ENCODE measurements around the gene UPK3BL1. TPM values are rescaled to one million over a fixed set of nuclear protein-coding genes. Genes with fewer than 3 reads are reported as not detected.
A peak's percentile ranks its signal among the peaks of the same experiment; 100 is the strongest.
"Not testable (repeated sequence)": the region's sequence is repeated elsewhere in the genome, so short reads cannot be mapped to it uniquely, and the experiment has no call there.

Gene UPK3BL1, protein sequence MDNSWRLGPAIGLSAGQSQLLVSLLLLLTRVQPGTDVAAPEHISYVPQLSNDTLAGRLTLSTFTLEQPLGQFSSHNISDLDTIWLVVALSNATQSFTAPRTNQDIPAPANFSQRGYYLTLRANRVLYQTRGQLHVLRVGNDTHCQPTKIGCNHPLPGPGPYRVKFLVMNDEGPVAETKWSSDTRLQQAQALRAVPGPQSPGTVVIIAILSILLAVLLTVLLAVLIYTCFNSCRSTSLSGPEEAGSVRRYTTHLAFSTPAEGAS
- 16.5 and 20.6 TPM in 2 replicates for polyA plus RNA-seq (2012; rRNA removed)
- 2.1 and 6.9 TPM in 2 replicates for polyA plus RNA-seq (2012; cell fraction: cytosol; rRNA removed)
- 146 and 159 TPM in 2 replicates for polyA plus RNA-seq (2012; cell fraction: nucleus; rRNA removed)

DNA sequence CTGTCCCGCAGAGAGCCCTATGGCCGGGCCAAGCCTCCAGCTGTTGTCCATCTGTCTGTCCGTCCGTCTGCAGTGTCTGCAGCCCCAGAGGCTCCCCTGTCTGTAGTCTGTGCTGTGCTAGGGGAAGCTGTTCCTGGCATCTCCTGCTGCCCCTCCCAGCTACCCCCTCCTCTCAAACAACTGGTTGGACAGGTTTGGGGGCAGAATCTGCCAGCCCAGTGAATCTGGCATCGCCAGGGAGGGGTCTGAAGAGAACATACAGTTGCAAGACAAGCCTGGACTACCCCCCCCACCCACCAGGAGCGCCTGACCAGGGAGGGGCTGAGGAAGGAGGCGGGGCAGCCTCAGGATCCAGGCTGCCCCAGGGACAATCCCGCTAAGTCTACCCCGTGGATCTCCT lies at the start of gene UPK3BL1:
UPK3BL1 (minus strand) TSS at position 101 of the 400 bp plus-strand sequence; CDS start at position 51, 50 bp downstream.
- H2AFZ ChIP-seq (ENCODE audit: low read depth); H3K27ac ChIP-seq (ENCODE audit: low read depth in 2 of 2, low read length in 1 of 2); POLR2A ChIA-PET; H3K9me3 ChIP-seq; H3K27me3 ChIP-seq (ENCODE audit: insufficient read depth); H3F3A ChIP-seq (replicated peaks; ENCODE audit: insufficient read depth); H3K36me3 ChIP-seq (replicated peaks in 1 of 2; ENCODE audit: control insufficient read depth in 1 of 2, insufficient read depth in 2 of 2, low read length in 1 of 2); CTCF ChIA-PET; H3K4me1 ChIP-seq (ENCODE audit: control insufficient read depth in 1 of 2, insufficient read depth in 2 of 2, low read depth in 1 of 2, low read length in 1 of 2); H3K9me2 ChIP-seq; H3K79me2 ChIP-seq (ENCODE audit: insufficient read depth); DNase-seq; H4K20me1 ChIP-seq (ENCODE audit: insufficient read depth); H3K4me2 ChIP-seq; H3K4me3 ChIP-seq (ENCODE audit: low read depth in 2 of 2, low read length in 1 of 2); H3K9ac ChIP-seq: not testable (repeated sequence)
- WGBS (ENCODE audit: low lambda C conversion rate): no CpG with 5 or more reads among the region's 9 CpGs

DNA sequence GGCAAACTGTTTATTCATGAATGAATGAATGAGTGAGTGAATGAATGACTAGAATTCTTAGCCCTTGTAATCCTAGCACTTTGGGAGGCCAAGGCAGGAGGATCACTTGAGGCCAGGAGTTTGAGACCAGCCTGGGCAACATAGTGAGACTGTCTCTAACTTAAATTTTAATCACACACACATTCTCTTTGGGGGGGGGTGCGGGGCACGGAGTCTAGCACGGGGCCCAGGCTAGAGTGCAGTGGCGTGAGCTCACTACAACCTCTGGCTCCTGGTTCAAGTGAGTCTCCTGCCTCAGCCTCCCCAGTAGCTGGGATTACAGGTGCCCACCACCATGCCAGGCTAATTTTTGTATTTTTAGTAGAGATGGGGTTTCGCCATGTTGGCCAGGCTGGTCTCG lies 48.0 kb upstream of the UPK3BL1 start:
- CTCF ChIA-PET; H3K9me3 ChIP-seq; H3K9me2 ChIP-seq; H3K9ac ChIP-seq; H3K27ac ChIP-seq (ENCODE audit: low read depth in 2 of 2, low read length in 1 of 2); H3K79me2 ChIP-seq (ENCODE audit: insufficient read depth); H2AFZ ChIP-seq (ENCODE audit: low read depth); H3K4me3 ChIP-seq (ENCODE audit: low read depth in 2 of 2, low read length in 1 of 2); POLR2A ChIA-PET; H3F3A ChIP-seq (replicated peaks; ENCODE audit: insufficient read depth); H3K4me2 ChIP-seq; DNase-seq; H4K20me1 ChIP-seq (ENCODE audit: insufficient read depth); H3K36me3 ChIP-seq (replicated peaks in 1 of 2; ENCODE audit: control insufficient read depth in 1 of 2, insufficient read depth in 2 of 2, low read length in 1 of 2); H3K27me3 ChIP-seq (ENCODE audit: insufficient read depth); H3K4me1 ChIP-seq (ENCODE audit: control insufficient read depth in 1 of 2, insufficient read depth in 2 of 2, low read depth in 1 of 2, low read length in 1 of 2): not testable (repeated sequence)
- WGBS (ENCODE audit: low lambda C conversion rate): 93% methylated on average over 4 of the region's 6 CpGs

DNA sequence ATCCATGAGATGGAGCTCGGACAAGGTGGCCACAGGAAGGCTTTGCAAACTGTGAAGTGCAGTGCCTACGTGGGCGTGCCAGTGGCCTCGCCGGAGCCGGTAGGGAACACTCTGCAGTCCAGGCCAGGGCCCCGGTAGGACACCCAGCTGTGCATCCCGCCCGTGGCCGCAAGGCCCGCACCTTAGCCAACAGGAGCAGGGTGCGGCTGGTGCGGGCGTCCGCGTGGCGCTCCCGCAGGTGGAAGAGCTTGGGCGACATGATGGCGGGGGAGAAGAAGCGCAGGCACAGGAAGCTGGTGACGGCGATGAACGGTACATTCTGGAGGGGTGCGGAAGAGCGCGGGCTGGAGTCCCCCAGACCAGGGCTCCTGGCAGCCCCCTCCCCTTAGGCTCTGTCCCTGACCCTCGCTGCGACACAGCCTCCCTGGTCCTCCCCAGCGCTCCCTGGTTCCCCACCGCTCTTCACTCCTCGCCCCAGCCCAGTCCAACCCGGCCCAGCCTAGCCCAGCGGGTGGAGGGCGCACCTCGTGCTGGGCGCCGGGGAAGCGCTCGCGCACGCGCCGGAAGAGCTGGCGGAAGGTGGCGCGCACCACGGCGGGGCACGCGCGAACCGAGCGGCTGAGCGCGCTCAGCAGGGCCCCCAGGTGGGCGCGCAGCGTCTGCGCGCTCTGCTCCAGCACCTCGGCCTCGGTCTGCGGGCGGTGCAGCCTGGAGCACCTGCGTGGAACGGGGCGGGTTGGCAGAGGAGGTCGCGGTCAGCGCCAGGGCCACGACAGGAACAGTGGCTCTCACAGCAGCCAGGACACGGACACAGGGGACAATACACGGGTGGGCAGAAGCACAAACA lies 47.1 kb upstream of the UPK3BL1 start:
- H3K36me3 ChIP-seq (replicated peaks in 1 of 2; ENCODE audit: control insufficient read depth in 1 of 2, insufficient read depth in 2 of 2, low read length in 1 of 2); H3K9me3 ChIP-seq; H3K4me2 ChIP-seq; H3K9ac ChIP-seq; H3K27ac ChIP-seq (ENCODE audit: low read depth in 2 of 2, low read length in 1 of 2); H3K9me2 ChIP-seq; H3K79me2 ChIP-seq (ENCODE audit: insufficient read depth); H2AFZ ChIP-seq (ENCODE audit: low read depth); H3F3A ChIP-seq (replicated peaks; ENCODE audit: insufficient read depth); H4K20me1 ChIP-seq (ENCODE audit: insufficient read depth); H3K4me1 ChIP-seq (ENCODE audit: control insufficient read depth in 1 of 2, insufficient read depth in 2 of 2, low read depth in 1 of 2, low read length in 1 of 2); H3K27me3 ChIP-seq (ENCODE audit: insufficient read depth); CTCF ChIA-PET; DNase-seq; POLR2A ChIA-PET: not testable (repeated sequence)
- peak overlapping the region in 1 of 2 experiments; percentile 17; a peak in 1 of 4 replicates for H3K4me3 ChIP-seq (ENCODE audit: low read depth in 2 of 2, low read length in 1 of 2)
- WGBS (ENCODE audit: low lambda C conversion rate): no CpG with 5 or more reads among the region's 74 CpGs

DNA sequence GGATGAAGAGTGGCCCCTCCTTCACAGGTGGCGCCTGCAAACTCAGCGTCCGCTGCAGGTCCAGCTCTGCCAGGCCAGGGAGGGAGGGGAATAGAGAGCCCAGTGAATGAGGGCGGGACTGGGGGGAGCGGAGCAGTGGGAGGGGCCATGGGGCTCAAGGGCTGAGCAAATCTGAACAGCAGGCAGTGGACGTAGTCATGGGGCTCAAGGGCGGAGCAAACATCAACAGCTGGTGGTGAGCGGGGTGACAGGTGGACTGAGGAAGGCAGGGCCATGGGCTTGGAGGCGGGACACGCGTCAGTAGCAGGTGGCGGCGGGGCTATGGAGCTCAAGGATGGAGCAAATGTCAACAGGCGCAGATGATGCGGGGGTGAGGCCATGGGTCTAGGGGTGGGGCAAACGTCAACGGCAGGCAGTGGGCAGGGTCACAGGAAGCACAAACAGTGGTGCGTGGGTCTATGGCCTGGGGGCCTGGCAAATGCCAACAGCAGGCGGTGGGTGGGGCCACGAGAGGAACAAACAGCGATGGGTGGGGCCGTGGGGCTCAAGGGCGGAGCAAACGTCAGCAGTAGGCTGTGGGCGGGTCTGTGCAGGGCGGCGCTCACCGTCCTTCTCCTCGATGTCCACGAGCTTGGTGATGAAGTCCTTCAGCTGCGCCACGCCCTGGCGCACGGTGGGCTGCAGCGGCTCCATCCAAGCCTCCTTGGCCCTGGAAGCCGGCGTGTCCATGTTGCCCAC lies 45.9 kb upstream of the UPK3BL1 start:
- H3K9ac ChIP-seq; H3K9me3 ChIP-seq; H3K9me2 ChIP-seq; H3K79me2 ChIP-seq (ENCODE audit: insufficient read depth); DNase-seq; H4K20me1 ChIP-seq (ENCODE audit: insufficient read depth); H3K4me1 ChIP-seq (ENCODE audit: control insufficient read depth in 1 of 2, insufficient read depth in 2 of 2, low read depth in 1 of 2, low read length in 1 of 2); POLR2A ChIA-PET; H3K4me2 ChIP-seq; H3K27ac ChIP-seq (ENCODE audit: low read depth in 2 of 2, low read length in 1 of 2); H3K27me3 ChIP-seq (ENCODE audit: insufficient read depth); H2AFZ ChIP-seq (ENCODE audit: low read depth); H3K36me3 ChIP-seq (replicated peaks in 1 of 2; ENCODE audit: control insufficient read depth in 1 of 2, insufficient read depth in 2 of 2, low read length in 1 of 2); H3K4me3 ChIP-seq (ENCODE audit: low read depth in 2 of 2, low read length in 1 of 2); H3F3A ChIP-seq (replicated peaks; ENCODE audit: insufficient read depth); CTCF ChIA-PET: not testable (repeated sequence)
- no CpG with 5 or more reads among the region's 37 CpGs for WGBS (ENCODE audit: low lambda C conversion rate)

DNA sequence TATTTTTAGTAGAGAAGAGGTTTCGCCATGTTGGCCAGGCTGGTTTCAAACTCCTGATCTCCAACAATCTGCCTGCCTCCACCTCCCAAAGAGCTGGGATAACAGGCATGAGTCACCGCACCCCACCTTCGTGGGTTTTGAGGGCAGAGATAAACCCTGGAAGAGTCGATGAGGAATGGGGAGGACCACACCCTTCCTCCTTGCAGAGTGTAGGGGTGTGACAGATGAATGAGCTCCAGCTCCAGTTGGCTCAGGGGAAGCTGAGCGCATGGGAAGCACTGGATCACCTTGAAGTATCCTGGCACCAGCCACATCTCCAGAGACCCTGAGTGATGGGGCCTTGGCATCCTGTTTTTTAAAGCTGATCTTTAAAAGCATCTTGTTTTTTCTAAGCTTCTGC lies 40.0 kb upstream of the UPK3BL1 start:
- H3K36me3 ChIP-seq (replicated peaks in 1 of 2; ENCODE audit: control insufficient read depth in 1 of 2, insufficient read depth in 2 of 2, low read length in 1 of 2); H2AFZ ChIP-seq (ENCODE audit: low read depth); H3K4me3 ChIP-seq (ENCODE audit: low read depth in 2 of 2, low read length in 1 of 2); DNase-seq; H3K27ac ChIP-seq (ENCODE audit: low read depth in 2 of 2, low read length in 1 of 2); H3K79me2 ChIP-seq (ENCODE audit: insufficient read depth); H3F3A ChIP-seq (replicated peaks; ENCODE audit: insufficient read depth); H3K27me3 ChIP-seq (ENCODE audit: insufficient read depth); H3K4me1 ChIP-seq (ENCODE audit: control insufficient read depth in 1 of 2, insufficient read depth in 2 of 2, low read depth in 1 of 2, low read length in 1 of 2); POLR2A ChIA-PET; H4K20me1 ChIP-seq (ENCODE audit: insufficient read depth); H3K4me2 ChIP-seq; H3K9me3 ChIP-seq; H3K9me2 ChIP-seq; H3K9ac ChIP-seq; CTCF ChIA-PET: not testable (repeated sequence)
- WGBS (ENCODE audit: low lambda C conversion rate): no CpG with 5 or more reads among the region's 5 CpGs

DNA sequence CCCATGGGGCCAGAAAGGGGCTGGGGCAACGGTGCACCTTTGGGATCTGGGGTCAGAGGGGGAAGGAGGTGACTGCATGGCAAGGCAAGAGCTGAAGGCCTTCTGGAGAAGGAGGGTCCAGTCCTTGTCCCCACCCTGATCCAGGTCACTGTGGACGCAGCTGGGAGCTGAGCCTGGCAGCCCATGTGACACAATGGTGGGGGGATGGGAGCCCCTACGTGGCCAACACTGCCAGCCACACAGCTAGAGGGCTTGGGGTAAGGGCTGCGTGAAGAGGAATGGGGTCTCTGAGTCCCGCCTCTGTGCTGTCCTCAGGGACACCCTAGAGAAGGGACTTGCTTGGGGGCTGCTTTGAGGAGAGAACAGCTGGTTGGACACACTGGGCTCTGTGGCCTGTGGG lies 38.2 kb upstream of the UPK3BL1 start:
- H3K79me2 ChIP-seq (ENCODE audit: insufficient read depth); POLR2A ChIA-PET; H3K4me3 ChIP-seq (ENCODE audit: low read depth in 2 of 2, low read length in 1 of 2); CTCF ChIA-PET; H3K9me3 ChIP-seq; H4K20me1 ChIP-seq (ENCODE audit: insufficient read depth); H3K9me2 ChIP-seq; H3K4me2 ChIP-seq; H3K27me3 ChIP-seq (ENCODE audit: insufficient read depth); H3K27ac ChIP-seq (ENCODE audit: low read depth in 2 of 2, low read length in 1 of 2); H3K9ac ChIP-seq; H2AFZ ChIP-seq (ENCODE audit: low read depth); H3K36me3 ChIP-seq (replicated peaks in 1 of 2; ENCODE audit: control insufficient read depth in 1 of 2, insufficient read depth in 2 of 2, low read length in 1 of 2); H3K4me1 ChIP-seq (ENCODE audit: control insufficient read depth in 1 of 2, insufficient read depth in 2 of 2, low read depth in 1 of 2, low read length in 1 of 2); DNase-seq; H3F3A ChIP-seq (replicated peaks; ENCODE audit: insufficient read depth): not testable (repeated sequence)
- no CpG with 5 or more reads among the region's 5 CpGs for WGBS (ENCODE audit: low lambda C conversion rate)

All from SK-N-SH (cell line).